GM18511 (cell line): Measurements from ENCODE around the gene IGSF9.

ENCODE experiments used
- ATAC-seq: cut with Tn5 transposase; IDR thresholded peaks from one replicate; pipeline ENCODE4 v1.9.1; 2021; ENCODE audit warnings: mild to moderate bottlenecking, moderate library complexity; ENCODE audit not compliant: unreplicated experiment

The IGSF9 gene

GRCh38 chr1:159945483-159946241 is at the start of gene IGSF9:
Gene IGSF9 (minus strand): TSS chr1:159945613. CDS start chr1:159943454, 2,159 bp downstream.
- peak; percentile 70 for ATAC-seq

- no peak for ATAC-seq
These were observed 49.5 kb upstream of the IGSF9 start for GRCh38 chr1:159994896-159995295.

- ATAC-seq = no peak
These were observed 48.5 kb upstream of the IGSF9 start for GRCh38 chr1:159993911-159994310.

GRCh38 chr1:159992161-159992560 is 46.7 kb upstream of the IGSF9 start:
- no peak for ATAC-seq

- no peak for ATAC-seq
These were observed 46.1 kb upstream of the IGSF9 start for GRCh38 chr1:159991513-159991912.

GRCh38 chr1:159990005-159990404 is 44.6 kb upstream of the IGSF9 start:
- ATAC-seq = no peak

GRCh38 chr1:159989581-159989980 is 44.2 kb upstream of the IGSF9 start:
- no peak for ATAC-seq

GRCh38 chr1:159988006-159988405 is 42.6 kb upstream of the IGSF9 start:
- ATAC-seq = no peak

- no peak for ATAC-seq
These were observed 41.8 kb upstream of the IGSF9 start for GRCh38 chr1:159987186-159987585.

GRCh38 chr1:159986531-159986930 is 41.1 kb upstream of the IGSF9 start:
- no peak for ATAC-seq

GRCh38 chr1:159986093-159986492 is 40.7 kb upstream of the IGSF9 start:
- no peak for ATAC-seq

- no peak for ATAC-seq
These were observed 40.1 kb upstream of the IGSF9 start for GRCh38 chr1:159985473-159985872.

- ATAC-seq = no peak
These were observed 38.3 kb upstream of the IGSF9 start for GRCh38 chr1:159983681-159984080.

GRCh38 chr1:159982280-159982679 is 36.9 kb upstream of the IGSF9 start:
- ATAC-seq = no peak

GRCh38 chr1:159981351-159982055 is 36.1 kb upstream of the IGSF9 start:
- no peak for ATAC-seq

- ATAC-seq = no peak
These were observed 35.4 kb upstream of the IGSF9 start for GRCh38 chr1:159980786-159981185.

GRCh38 chr1:159980076-159980475 is 34.7 kb upstream of the IGSF9 start:
- ATAC-seq = no peak

- no peak for ATAC-seq
These were observed 33.8 kb upstream of the IGSF9 start for GRCh38 chr1:159979257-159979656.

GRCh38 chr1:159978107-159978398 is 32.6 kb upstream of the IGSF9 start:
- no peak for ATAC-seq

- no peak for ATAC-seq
These were observed 32.1 kb upstream of the IGSF9 start for GRCh38 chr1:159977364-159978106.

- ATAC-seq = no peak
These were observed 29.0 kb upstream of the IGSF9 start for GRCh38 chr1:159974350-159974965.
